ENCODE data around the gene ZNF334. TPM values are rescaled to one million over a fixed set of nuclear protein-coding genes. Genes with fewer than 3 reads are reported as not detected.

ZNF334 gene
- polyA plus RNA-seq, 1 donor (not counting 4 experiments of a cell fraction or from before 2014, with no cell fraction given), result 1.3 TPM

GRCh38 chr20:46530640-46531039 lies 17.3 kb upstream of the ZNF334 start:
- TF ChIP-seq CTCF (optimal IDR thresholded peaks at IDR 0.05 in 1 of 3, IDR thresholded peaks at IDR 0.05 in 1 of 3, conservative IDR thresholded peaks at IDR 0.05 in 1 of 3; ENCODE audit: extremely low read depth in 1 of 3, insufficient read depth in 2 of 3, low read length in 3 of 3) (no peak), EZH2 (IDR thresholded peaks at IDR 0.05; ENCODE audit: low read length) (no peak)
- Histone ChIP-seq H2AFZ (ENCODE audit: control insufficient read depth, low read length) (no peak overlapping the region), H3K4me3 (ENCODE audit: control insufficient read depth in 2 of 3, extremely low read depth in 1 of 3, insufficient read depth in 2 of 3, low read depth in 1 of 3, low read length in 3 of 3) (no peak overlapping the region), H4K20me1 (ENCODE audit: control insufficient read depth, extremely low read depth, insufficient read depth, low read length) (no peaks in the 10 kb centered on the region), H3K9ac (ENCODE audit: control insufficient read depth, extremely low read depth, insufficient read depth, low read length) (no peak overlapping the region), H3K27me3 (ENCODE audit: control insufficient read depth, extremely low read depth, insufficient read depth, low read length) (no peaks in the 10 kb centered on the region), H3K9me3 (ENCODE audit: control insufficient read depth, low read depth, low read length) (no peaks in the 10 kb centered on the region), H3K79me2 (ENCODE audit: control insufficient read depth, insufficient read depth, low read length) (no peaks in the 10 kb centered on the region), H3K27ac (ENCODE audit: control insufficient read depth, insufficient read depth, low read length) (no peak overlapping the region), H3K36me3 (ENCODE audit: control insufficient read depth in 2 of 2, extremely low read depth in 1 of 2, insufficient read depth in 2 of 2, low read length in 2 of 2) (no peaks in the 10 kb centered on the region), H3K4me1 (ENCODE audit: control insufficient read depth, extremely low read depth, insufficient read depth, low read length) (no peaks in the 10 kb centered on the region), H3K4me2 (ENCODE audit: control insufficient read depth, extremely low read depth, insufficient read depth, low read depth, low read length) (no peak overlapping the region), H3K9me1 (ENCODE audit: control insufficient read depth, extremely low read depth, insufficient read depth, low read length) (no peaks in the 10 kb centered on the region)
- no peak for FAIRE-seq
- no peak for DNase-seq (ENCODE audit: low read depth, low spot score)
- dilution Hi-C loops (cut with MboI; ENCODE audit: extremely low pct_ligation_motif_present, low sequenced_read_pairs), result no loop called here

- no peaks in the 10 kb centered on the region for H4K20me1 ChIP-seq (ENCODE audit: control insufficient read depth, extremely low read depth, insufficient read depth, low read length)
- no peaks in the 10 kb centered on the region for H3K36me3 ChIP-seq (ENCODE audit: control insufficient read depth in 2 of 2, extremely low read depth in 1 of 2, insufficient read depth in 2 of 2, low read length in 2 of 2)
- no peaks in the 10 kb centered on the region for H3K4me1 ChIP-seq (ENCODE audit: control insufficient read depth, extremely low read depth, insufficient read depth, low read length)
- FAIRE-seq, result no peak
- dilution Hi-C loops (cut with MboI; ENCODE audit: extremely low pct_ligation_motif_present, low sequenced_read_pairs), result no loop called here
- no peak overlapping the region for H3K4me3 ChIP-seq (ENCODE audit: control insufficient read depth in 2 of 3, extremely low read depth in 1 of 3, insufficient read depth in 2 of 3, low read depth in 1 of 3, low read length in 3 of 3)
- no peak for DNase-seq (ENCODE audit: low read depth, low spot score)
- no peaks in the 10 kb centered on the region for H3K9me1 ChIP-seq (ENCODE audit: control insufficient read depth, extremely low read depth, insufficient read depth, low read length)
- H3K27me3 ChIP-seq (ENCODE audit: control insufficient read depth, extremely low read depth, insufficient read depth, low read length), result no peaks in the 10 kb centered on the region
- H3K9ac ChIP-seq (ENCODE audit: control insufficient read depth, extremely low read depth, insufficient read depth, low read length), result no peak overlapping the region
- no peak overlapping the region for H3K4me2 ChIP-seq (ENCODE audit: control insufficient read depth, extremely low read depth, insufficient read depth, low read depth, low read length)
- no peaks in the 10 kb centered on the region for H3K9me3 ChIP-seq (ENCODE audit: control insufficient read depth, low read depth, low read length)
- no peaks in the 10 kb centered on the region for H3K79me2 ChIP-seq (ENCODE audit: control insufficient read depth, insufficient read depth, low read length)
- no peak overlapping the region for H2AFZ ChIP-seq (ENCODE audit: control insufficient read depth, low read length)
- TF ChIP-seq EZH2 (IDR thresholded peaks at IDR 0.05; ENCODE audit: low read length) (no peak), CTCF (optimal IDR thresholded peaks at IDR 0.05 in 1 of 3, IDR thresholded peaks at IDR 0.05 in 1 of 3, conservative IDR thresholded peaks at IDR 0.05 in 1 of 3; ENCODE audit: extremely low read depth in 1 of 3, insufficient read depth in 2 of 3, low read length in 3 of 3) (no peak)
- H3K27ac ChIP-seq (ENCODE audit: control insufficient read depth, insufficient read depth, low read length), result no peak overlapping the region
Measured at GRCh38 chr20:46523696-46524328, 10.5 kb upstream of the ZNF334 start.
